GM18505 (cell line): Measurements from ENCODE around the gene P2RY14.

Experiments used
- ATAC-seq: cut with Tn5 transposase; IDR thresholded peaks from one replicate; pipeline ENCODE4 v1.9.1; 2021; ENCODE audit not compliant: unreplicated experiment
- POLR2A ChIP-seq: IDR thresholded peaks from 4 replicates; pipeline ENCODE4 v1.6.1; 2011; ENCODE audit warnings: borderline replicate concordance; ENCODE audit not compliant: insufficient read depth, insufficient read length; ENCODE audit errors: extremely low read depth

Gene P2RY14

DNA sequence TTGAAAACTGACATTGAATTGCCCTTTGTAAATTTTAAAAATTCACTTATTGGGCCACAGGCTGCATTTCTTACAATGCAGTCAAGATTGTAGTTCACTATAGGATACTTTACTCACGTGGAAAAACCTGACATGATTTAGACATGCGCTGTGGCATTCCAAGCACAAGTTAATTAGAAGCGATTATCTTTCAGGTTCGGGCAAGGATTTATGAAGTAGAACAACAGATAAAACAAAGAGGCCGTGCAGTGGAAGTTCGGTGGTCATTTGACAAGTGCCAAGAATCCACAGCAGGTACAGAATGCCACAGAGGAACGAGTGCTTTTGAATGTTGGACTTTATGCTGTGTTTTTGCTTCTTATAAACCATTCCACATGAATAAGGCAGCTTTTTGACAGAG, 113.1 kb downstream of the P2RY14 start:
- TF ChIP-seq POLR2A: no peak

More for the DNA sequence above, 113.1 kb downstream of the P2RY14 start:
- ATAC-seq: no peak
